HPDE6-E6E7 (cell line): Measurements from ENCODE around the gene BBLN.

Experiments
- DNase-seq: peaks from one replicate; pipeline ENCODE4 v3.0.0; 2011; ENCODE audit warnings: missing footprints; ENCODE audit errors: extremely low spot score

BBLN gene

DNA sequence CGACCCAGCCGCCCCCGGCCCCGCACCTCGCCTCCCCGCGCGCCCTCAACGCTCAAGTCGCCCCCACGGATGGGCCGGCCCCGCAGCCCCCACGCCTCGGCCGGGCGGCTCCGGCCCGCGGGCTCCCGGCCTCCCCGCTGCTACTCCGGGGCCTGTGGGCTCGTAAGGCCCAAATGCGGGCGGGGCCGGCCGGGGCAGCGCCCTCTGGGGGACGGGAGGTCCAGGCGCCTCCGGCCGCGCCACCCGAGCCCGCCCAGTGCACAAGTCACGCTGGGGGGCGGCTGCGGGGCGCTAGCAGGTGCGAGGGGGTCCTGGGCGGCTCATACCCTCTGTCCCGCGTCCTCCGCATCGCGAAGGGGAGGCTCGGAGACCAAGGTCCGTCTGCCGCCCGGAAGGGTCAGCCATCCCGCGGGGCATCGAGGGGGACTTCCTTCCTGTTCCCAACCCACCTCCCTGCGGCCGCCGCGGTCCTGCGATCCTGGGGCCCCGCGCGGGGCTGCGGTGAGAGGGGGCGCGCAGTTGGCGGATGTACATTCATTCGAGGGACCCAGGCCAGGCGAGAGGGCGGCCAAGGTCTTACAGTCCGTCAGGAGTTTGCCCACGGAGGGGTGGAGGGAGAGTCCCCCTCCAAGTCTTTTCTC lies 31.5 kb downstream of the BBLN start, which contains the start of gene CIZ1:
Gene CIZ1 (minus strand): TSS at position 167 of the 641 bp plus-strand sequence. CDS start 715 bp downstream, outside the sequence.
- DNase-seq: peak; percentile 80

DNA sequence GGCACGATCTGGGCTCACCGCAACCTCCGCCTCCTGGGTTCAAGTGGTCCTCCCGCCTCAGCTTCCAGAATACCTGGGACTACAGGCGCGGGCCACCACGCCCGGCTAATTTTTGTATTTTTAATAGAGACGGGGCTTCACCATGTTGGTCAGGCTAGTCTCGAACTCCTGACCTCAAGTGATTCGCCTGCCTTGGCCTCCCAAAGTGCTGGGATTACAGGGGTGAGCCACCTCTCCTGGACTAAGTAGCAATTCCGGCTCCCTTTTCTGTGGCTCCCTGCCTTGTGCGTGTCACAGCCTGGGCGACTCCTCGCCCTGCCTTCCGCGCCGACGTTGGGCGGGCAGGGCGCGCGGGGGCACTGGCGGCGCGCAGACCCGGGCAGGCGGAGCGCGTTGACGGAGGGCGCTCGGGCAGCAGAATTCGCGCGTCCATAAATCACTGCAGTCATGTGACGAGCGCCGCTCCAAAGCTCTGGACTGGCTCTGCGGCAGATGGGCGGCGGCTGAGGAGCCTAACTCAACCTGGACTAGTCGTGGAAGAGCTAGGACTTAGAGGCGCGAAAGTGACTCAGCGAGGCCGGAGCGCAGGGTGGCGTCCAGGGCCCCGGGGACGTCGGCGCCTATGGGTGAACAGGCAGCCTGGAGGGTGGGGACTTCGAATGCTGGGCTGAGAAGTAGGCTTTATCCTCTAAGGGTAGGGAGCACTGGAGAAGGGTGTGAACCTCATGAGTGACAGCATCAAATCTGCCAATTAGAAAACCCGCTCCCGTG lies 32.7 kb downstream of the BBLN start:
- peak; percentile 55 for DNase-seq

DNA sequence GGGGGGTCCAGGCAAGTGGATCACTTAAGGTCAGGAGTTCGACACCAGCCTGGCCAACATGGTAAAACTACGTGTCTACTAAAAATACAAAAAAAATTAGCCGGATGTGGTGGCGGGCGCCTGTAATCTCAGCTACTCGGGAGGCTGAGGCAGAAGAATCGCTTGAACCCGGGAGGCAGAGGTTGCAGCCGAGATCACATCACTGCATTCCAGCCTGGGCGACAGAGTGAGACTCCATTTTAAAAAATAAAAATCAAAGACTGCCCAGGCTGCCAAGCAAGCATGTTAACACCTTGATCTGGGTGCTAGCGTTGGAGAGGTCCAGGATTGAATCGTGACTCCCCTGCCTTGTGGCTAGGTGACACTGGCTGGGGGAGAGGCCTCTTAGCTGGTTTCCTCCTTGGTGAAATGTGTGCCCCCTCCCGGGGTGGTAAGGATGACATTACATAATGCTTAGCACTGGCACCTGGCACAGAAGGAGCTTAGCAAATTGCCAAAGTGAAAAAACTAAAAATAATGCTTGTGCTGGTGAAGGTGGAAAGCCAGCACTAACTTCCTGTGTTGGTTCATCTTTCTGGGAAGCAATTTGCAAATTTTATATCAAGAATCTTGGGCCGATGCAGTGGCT lies 33.5 kb downstream of the BBLN start:
- no peak for DNase-seq

DNA sequence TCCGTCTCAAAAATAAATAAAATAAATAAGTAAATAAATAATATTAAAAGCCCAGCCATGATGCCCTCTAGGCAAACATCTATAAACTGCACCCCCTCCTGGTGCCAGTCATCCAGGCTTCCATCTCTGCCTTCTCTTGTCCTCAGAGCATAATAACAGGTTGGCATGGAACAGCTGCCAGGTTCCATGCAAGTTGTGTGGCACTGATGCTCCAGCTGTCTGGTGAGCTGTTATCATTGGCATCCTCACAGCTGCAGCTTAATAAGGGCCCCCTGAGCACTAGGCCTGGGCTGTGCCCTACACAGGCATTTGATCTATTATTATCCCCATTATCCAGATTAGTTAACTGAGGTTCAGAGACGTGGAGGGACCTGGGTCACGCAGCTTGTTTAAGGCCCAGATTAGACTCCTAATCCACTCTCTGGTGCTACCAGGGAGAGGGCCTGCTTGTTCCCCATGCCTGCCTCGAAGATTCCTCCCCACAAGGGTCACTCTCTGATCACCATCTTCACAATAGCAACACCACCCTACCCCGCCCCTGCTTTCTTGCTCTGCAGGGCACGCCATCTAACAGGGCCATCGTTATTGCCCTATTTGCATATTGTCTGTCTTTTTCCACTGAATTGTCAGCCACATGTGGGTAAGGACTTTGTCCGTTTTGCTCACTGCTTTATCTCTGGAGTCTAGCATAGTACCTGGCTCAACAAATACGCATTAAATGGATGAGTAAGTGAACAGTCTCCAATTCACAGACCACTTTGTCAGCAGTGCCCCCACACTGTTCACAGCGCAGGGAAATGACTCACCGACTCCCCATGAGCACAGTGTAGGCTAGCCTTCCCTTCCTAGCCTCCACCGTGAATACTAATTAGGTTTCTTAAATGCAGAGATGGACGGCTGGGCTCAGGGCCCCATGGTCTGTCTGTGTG lies 41.6 kb downstream of the BBLN start:
- no peak for DNase-seq

DNA sequence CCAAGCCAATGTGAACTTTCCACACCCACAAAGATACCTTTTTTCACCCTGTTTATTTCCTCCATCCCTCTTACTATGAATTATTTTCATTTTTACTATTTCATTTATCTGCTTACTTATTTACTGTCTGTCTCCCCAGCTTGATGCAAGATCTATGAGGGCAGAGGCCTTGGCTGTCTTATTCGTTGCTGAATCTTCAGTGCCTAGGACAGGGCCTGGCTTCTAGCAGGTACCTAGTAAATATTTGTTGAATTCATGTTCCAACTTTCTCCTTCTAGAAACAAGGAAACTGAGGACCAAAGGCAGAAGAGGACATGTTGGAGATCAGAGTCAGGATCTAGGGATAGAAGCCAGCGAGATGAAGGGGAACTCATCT lies 42.6 kb downstream of the BBLN start:
- DNase-seq: no peak

DNA sequence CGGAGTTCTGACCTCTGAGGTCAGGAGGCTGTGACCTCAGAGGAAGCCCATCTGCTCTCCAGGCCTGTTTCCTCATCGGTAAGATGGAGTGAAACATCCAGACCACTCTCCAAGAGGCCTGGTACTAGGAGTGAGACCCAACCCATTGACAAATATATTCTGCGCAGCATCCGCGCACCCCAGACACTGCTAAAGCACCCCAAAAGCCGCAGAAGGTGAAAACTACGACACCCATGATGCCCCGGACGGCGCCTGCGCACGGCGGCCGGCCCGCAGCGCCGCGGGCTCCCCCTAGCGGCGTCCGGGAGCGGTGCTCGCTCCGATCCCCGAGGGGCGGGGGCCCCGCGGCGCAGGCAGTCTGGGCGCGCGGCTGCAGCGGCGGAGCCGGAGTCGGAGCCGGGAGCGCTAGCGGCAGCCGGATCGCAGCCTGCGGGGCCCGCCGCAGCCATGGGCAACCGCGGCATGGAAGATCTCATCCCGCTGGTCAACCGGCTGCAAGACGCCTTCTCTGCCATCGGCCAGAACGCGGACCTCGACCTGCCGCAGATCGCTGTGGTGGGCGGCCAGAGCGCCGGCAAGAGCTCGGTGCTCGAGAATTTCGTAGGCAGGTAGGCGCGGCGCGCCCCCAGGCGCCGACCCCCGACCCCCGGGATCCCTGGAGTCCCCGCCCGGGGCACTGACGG lies 43.1 kb downstream of the BBLN start, which contains the start of gene DNM1:
Gene DNM1 (plus strand): TSS at position 356 of the 683 bp plus-strand sequence. CDS start 92 bp downstream, at position 448.
- peak; percentile 94 for DNase-seq

DNA sequence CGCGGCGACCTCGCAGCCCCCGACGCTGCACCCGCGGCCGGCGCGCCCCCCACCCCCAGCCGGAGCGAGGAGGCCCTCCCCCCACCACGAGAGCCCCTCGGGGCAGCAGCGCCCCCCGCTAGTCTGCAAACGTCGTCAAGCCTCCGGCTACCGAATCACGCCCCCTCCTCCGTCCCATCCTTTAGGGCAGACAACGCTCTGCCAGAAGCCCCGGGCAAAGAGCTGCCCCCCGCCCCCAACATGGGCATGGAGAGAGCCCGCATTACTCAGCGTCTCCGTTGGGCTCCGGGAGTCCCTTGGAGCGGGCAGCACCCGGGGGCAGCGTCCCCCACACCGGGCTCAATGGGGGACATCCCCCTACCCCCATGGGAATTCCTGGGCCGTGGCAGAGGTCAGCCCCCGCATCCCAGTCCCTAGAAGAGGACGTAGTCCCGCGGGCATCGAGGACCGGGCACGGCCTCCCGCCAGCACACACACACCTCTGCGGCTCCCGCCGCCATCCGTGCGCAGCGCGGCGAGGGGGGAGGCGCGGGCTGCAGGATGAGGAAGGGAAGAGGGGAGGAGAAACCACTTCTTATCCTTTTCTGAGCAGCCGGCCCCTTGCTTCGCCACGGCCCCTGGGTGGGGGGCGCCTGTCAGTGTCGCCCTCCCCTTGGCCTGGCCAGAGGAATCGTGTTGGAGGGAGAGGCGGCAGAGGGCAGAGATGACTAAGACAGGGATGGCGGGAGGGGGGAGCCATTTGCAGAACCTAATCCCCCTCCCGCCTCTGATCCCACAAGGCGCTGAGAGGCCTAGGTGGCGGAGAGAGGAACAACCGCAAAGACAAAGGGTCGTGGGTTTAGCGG lies 43.9 kb downstream of the BBLN start:
- peak; percentile 48 for DNase-seq

DNA sequence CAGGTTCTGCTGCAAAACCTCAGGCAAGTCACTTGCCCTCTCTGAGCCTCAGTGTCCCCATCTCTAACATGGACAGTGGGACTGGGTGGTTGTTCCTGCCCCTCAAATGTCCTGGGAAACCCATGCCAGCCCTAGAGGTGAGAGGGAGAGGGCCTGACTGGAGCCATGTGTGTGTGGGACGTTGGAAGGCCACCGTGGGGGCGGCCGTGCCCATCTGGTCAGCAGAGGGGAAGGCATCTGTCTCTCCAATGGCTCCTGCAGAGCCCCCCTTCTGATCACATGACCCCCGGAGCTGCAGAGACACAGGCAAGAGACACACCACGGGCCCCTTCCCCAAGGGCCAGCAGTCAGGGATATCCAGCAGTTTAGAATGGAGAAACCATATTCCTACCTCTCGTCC lies 44.8 kb downstream of the BBLN start:
- no peak for DNase-seq

DNA sequence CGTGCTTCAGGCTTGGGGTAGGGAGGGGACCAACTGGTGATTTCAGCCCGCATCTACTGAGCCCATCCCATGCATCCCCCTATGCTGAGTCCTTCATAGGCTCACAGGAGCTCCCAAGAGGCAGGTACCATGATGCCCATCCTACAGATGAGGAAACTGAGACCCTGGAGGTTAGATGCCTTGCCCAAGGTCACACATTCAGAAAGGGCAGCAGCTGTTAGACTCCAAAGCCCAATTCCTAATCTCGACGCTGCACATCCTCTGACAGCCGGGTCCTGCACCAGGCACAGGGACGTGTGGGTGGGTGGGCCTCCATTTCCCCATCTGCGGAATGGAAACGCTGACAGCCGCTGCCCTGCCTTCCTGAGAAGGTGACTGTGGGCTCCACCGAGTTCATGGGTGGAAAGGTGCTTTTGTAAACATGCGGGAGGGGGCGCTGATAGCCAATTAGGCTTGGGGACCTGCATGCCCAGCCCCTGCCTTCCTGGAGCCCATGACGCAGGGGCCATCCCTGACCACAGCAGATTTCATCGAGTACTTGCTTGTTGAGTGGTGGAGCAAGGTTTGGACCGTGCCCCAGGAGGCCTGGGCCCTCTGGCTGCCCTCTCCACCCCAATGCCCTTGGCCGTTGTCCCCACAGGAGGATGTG lies 45.4 kb downstream of the BBLN start:
- no peak for DNase-seq

DNA sequence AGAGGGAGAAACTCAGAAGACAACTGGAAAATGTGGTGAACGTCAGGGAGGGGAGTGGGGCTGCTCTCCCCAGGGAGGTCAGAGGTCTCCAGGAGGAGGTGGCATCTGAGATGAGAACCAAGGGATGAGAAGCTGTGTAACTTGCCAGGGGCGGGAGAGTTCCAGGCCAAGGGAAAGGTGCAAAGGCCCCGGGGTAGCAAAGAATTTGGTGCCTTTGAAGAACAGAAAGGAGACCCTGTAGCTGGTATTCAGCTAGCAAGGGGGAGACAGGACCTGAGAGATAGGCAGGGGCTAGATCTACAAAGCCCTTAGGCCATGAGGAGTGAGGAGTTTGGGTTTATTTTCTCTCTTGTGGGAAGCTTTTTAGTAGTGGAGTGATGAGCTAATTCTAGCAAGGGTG lies 46.4 kb downstream of the BBLN start:
- DNase-seq: no peak

DNA sequence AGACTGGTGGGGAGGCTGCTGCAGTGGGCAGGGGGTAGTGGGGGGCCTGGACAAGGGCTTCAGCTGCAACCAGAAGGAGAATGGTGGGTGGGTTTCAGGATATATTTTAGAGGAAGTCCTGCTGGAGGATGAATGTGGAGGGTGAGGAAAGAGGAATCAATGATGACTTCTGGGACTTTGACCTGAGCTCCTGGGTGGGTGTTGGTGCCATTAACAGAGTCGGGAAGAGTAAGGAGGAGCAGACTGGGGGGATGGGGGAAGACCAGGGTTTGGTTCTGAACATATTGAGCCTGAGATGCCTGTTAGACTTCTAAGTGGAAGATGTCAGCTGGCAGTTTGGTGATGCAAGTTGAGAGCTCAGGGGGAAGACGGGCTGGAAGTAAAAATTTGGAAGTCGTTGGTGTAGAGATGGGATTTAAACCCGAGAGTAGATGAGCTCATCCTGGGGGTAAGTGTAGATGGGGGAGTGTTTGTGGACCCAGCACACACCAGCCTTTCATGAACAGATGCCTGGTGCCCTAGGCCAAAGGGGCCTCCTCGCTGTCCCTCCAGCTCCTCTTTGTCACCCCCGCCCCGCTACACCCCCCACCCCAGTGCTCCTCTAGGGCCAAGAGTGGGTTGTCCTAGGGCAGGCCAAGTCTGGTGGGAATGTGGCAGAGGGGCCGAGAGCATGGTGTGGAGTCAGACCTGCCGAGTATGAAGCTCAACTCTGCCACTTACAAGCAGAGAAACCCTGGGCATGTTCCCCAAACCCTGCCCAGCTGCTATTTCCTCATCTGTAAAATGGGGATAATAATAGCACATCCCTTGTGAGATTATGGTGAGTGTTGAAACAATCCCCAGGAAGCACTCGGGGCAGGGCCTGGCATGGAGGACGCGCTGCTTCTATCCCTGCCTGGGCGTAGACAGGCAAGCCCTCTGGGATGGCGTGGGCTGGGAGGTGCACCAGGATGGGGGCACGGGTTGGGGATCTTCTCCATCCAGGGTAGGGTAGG lies 47.1 kb downstream of the BBLN start:
- DNase-seq: no peak

DNA sequence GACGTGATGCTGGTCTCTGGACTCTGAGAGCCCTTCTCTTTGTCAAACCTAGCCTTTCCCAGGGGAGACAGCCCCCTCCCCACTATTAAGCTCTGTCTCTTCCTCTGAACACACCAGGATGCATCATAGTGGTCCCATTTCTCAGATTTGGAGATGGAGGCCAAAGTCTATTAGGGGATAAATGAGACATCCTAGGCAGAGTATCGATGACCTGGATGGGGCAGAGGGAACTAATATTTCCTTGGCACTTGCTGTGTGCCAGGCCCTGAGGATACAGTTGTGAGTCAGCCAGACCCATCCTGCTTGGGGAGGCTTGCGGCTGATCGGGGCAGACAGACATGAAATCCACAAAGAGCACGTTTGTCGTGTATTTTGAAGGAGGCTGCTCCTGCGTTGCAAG lies 48.3 kb downstream of the BBLN start:
- no peak for DNase-seq

DNA sequence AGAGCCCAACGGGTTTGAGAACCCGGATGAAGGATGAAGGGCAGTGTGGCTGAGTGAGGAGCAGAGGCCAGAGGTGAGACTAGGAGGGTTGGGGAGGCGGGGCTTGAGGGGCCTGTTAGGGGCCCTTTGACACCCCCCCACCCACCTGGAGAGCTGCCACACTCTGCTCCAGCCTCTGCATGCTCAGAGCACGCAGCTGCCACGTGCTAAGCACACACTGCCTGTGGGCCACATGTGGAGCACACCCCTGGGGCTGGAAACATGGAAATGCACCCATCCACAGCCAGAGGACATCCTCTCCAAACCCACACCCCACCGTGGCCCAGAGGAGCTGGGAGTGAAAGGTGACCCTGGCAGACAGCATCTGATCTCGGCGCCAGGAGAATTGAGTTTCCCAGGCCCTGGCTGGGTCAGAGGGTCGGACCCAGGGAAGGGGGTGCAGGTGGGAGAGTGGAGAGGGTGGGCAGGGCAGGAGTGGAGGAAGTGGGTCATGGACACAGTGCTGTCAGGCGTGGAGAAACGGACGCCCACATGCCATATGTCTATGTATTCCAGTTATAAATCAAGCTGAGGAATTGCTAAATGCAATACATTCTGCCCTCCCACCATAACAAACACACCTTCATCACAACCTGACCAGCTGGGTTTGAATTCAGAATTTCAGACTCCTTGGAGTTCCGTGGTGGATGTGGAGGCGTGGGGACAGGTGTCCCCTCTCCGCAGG lies 49.0 kb downstream of the BBLN start:
- no peak for DNase-seq

DNA sequence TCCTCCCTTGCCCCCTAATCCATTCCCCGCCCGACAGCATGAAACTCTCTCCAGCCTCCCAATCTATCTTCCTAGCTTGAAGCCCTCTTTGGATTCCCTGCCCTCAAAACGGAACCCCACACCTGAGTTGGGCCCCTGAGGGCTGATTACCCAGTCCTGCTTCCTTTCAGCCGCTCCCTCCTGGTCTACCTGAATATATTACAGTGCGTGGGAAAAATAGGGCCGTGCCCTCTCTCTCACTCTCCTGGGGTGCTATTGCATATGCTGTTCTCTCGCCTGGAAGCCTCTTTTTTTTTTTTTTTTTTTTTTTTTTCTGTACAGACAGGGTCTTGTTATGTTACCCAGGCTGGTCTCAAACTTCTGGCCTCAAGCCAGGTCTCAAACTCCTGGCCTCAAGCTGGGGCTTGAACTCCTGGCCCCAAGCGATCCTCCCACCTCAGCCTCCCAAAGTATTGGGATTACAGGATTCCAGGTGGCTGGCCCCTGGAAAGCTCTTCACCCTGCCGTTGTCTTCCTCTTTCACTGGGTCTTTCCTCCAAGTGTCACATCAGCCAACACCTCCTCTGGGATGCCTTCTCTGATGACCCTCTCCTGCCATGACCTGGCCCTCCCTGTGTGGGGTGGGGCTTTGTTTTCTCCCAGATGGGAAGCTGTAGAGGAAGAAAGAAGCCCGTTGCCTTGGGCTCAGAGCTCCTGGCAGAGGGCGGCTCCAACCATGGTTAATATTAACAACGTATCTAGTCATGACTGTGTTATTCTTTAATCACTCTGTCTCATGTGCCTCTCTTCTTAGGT lies 51.3 kb downstream of the BBLN start:
- no peak for DNase-seq

DNA sequence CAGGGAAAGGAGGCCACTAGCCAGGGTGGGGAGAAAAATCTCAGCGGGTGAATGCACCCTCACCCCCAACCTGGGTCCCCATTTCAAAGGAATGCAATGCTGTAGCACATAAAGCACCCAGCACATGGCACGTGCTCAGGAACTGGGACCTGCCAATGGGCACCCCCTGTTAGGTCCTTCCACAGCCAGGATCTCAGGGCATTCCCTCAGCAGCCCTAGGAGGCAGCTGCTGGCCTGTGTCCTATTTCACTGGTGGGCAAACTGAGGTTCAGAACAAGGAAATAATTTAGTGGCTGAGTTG lies 51.9 kb downstream of the BBLN start:
- no peak for DNase-seq
